Chondrocyte (in vitro differentiated cells): ENCODE data around the gene IL17RB. TPM values are rescaled to one million over a fixed set of nuclear protein-coding genes. Genes with fewer than 3 reads are reported as not detected.
A peak's percentile ranks its signal among the peaks of the same experiment; 100 is the strongest.

ENCODE experiments used
- DNase-seq: peaks from one replicate; pipeline ENCODE4 v3.0.0; 2021; ENCODE audit warnings: mixed read lengths, low spot score
- H3K27ac Mint-ChIP-seq: one replicate; pipeline ENCODE4 v1.8.0; 2021; ENCODE audit warnings: mild to moderate bottlenecking, moderate library complexity, mixed read lengths; ENCODE audit not compliant: unreplicated experiment
- H3K27me3 Mint-ChIP-seq: 2 replicates; pipeline ENCODE4 v1.8.0; 2021; ENCODE audit warnings: low read depth, mixed read lengths
- H3K36me3 Mint-ChIP-seq: 2 replicates; pipeline ENCODE4 v1.8.0; 2021; ENCODE audit warnings: low read depth, mixed read lengths
- H3K4me1 Mint-ChIP-seq: 2 replicates; pipeline ENCODE4 v1.8.0; 2021; ENCODE audit warnings: low read depth, mild to moderate bottlenecking, mixed read lengths
- H3K4me3 Mint-ChIP-seq: one replicate; pipeline ENCODE4 v1.8.0; 2021; ENCODE audit warnings: mild to moderate bottlenecking, moderate library complexity, mixed read lengths; ENCODE audit not compliant: unreplicated experiment
- H3K9me3 Mint-ChIP-seq: 2 replicates; pipeline ENCODE4 v1.8.0; 2021; ENCODE audit warnings: low read depth, mixed read lengths
- total RNA-seq: library from RNA; stranded (reverse); gene quantifications from 3 replicates; pipeline ENCODE4 v1.2.1, GENCODE V29; 2021
- TF ChIP-seq, protein P1 (sequence below): fragments of 200-600 bp; sonication (generic); IDR thresholded peaks from 2 replicates; pipeline ENCODE4 v1.5.0; 2021; ENCODE audit warnings: antibody characterized with exemption, mild to moderate bottlenecking, moderate library complexity

The IL17RB gene
- total RNA-seq, 1 donor from 2014 or later = 0.22 TPM

GRCh38 chr3:53888232-53888631 lies 41.9 kb downstream of the IL17RB start:
- Mint-ChIP-seq H3K27ac (no peak overlapping the region), H3K9me3 (peaks cover 8% of the 10 kb centered on the region), H3K36me3 (peaks cover 8% of the 10 kb centered on the region), H3K27me3 (peaks cover 4% of the 10 kb centered on the region), H3K4me1 (peaks cover 33% of the 10 kb centered on the region), H3K4me3 (no peak overlapping the region)
- TF ChIP-seq, protein P1, sequence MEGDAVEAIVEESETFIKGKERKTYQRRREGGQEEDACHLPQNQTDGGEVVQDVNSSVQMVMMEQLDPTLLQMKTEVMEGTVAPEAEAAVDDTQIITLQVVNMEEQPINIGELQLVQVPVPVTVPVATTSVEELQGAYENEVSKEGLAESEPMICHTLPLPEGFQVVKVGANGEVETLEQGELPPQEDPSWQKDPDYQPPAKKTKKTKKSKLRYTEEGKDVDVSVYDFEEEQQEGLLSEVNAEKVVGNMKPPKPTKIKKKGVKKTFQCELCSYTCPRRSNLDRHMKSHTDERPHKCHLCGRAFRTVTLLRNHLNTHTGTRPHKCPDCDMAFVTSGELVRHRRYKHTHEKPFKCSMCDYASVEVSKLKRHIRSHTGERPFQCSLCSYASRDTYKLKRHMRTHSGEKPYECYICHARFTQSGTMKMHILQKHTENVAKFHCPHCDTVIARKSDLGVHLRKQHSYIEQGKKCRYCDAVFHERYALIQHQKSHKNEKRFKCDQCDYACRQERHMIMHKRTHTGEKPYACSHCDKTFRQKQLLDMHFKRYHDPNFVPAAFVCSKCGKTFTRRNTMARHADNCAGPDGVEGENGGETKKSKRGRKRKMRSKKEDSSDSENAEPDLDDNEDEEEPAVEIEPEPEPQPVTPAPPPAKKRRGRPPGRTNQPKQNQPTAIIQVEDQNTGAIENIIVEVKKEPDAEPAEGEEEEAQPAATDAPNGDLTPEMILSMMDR = no peak
- DNase-seq = no peak

DNA sequence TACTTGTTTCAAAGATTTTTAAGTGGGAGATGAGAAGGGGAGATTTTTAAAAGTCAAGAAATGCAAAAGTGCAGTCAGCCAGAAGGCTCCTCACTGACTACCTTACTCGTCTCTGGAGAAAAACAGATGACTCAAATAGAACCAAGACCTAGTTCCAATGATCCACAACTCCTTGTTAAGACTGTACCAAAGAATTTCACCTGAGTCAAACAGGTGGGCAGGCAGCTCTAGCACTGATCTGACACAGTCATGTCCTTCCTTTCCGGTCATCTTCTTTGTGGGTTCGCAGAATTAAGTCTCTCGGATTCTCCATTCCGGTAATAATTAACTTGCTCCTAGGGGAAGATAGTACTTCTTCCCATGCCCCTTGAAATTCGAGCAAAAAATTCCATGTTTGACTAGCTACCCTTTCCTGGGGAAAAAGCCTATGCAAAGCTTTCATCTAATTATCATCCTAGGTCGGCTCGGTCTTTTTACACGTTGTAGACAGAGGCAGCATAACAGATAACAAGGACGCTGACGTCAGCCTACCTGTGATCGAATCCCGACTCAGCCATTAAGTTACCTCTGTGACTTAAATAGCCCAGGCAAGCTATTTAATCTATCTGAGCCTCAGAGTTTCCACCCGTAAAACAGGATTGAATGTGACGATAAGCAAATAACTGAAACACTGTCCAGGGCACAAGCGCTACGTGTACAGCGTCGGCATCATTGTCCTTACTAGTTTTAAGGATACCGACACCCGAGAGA lies 44.5 kb downstream of the IL17RB start:
- H3K27ac Mint-ChIP-seq = peak overlapping the region; percentile 100
- peaks cover 8% of the 10 kb centered on the region for H3K36me3 Mint-ChIP-seq
- no peak for DNase-seq
- peaks cover 33% of the 10 kb centered on the region for H3K4me1 Mint-ChIP-seq
- H3K4me3 Mint-ChIP-seq = peak overlapping the region; percentile 97
- TF ChIP-seq, protein P1 = no peak
- H3K27me3 Mint-ChIP-seq = peaks cover 23% of the 10 kb centered on the region
- peaks cover 10% of the 10 kb centered on the region for H3K9me3 Mint-ChIP-seq

DNA sequence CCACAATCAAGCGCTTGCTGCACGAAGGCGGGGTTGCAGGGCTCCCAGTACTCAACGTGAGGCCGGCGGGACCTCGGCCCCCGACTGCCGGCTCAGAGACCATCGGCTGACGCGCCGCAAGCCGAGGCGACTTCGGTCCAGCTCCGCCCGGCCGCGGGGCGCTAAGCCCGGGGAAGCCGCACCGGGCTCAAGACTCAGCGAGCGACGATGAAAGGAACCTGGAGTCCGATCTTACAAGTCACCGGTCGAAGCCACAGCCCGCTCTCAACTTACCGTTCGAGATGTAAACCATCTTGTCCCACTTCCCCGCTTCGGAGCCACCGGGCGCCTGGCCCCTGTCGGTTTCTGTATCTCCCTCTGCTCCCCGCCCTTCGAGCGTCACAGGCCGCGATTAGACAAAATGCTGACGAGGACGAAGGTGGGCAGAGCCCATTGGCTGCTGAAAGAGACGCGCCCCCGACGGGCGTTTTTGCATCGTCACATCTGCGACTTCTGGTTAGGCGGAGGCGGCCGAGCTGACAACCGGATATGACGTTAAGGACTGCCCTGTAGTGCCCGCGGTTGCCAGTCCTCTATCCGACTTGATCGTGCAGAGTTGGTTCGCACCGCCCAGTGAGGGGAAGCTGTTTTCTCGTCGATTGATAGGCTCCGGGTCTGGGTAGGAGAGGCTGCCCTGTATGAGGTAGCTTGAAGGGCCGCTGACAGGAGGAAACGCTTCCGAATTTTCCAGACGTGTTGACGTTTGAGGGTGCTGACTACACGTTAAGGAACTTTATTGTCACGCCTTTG lies 45.3 kb downstream of the IL17RB start, which contains the start of gene SELENOK:
SELENOK (minus strand) TSS at position 363 of the 789 bp plus-strand sequence.
- peaks cover 26% of the 10 kb centered on the region for H3K27me3 Mint-ChIP-seq
- peaks cover 8% of the 10 kb centered on the region for H3K36me3 Mint-ChIP-seq
- peak; percentile 99 for DNase-seq
- peak within 1 kb of the TSS; percentile 100 for H3K27ac Mint-ChIP-seq
- peak within 1 kb of the TSS; percentile 97 for H3K4me3 Mint-ChIP-seq
- TF ChIP-seq, protein P1 = peak; percentile 23
- peaks cover 33% of the 10 kb centered on the region for H3K4me1 Mint-ChIP-seq
- peaks cover 10% of the 10 kb centered on the region for H3K9me3 Mint-ChIP-seq

GRCh38 chr3:53892286-53892637 lies 45.9 kb downstream of the IL17RB start:
- no peak for DNase-seq
- Mint-ChIP-seq H3K9me3 (peaks cover 10% of the 10 kb centered on the region), H3K36me3 (peaks cover 8% of the 10 kb centered on the region), H3K27ac (peak overlapping the region; percentile 100), H3K27me3 (peaks cover 29% of the 10 kb centered on the region), H3K4me3 (peak overlapping the region; percentile 97), H3K4me1 (peaks cover 33% of the 10 kb centered on the region)
- TF ChIP-seq, protein P1 = no peak

DNA sequence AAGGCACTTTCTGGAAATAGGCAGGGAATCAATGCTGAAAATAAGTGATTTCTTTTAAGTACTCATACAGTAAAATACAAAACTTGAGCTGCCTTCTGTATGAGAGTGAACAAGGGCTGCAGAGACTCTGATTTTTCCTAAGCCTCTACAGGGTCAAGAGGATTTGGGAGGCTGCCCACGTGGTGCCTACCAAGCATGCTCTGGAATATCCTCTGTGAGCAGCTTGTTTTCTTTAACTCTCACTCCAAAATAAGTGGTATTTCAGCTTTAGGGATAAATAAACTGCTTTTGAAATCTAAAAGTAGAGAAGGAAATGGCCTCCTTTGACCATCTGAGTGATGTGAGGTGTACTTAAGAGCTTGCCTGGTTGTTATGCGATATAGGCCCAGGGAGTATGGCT lies 53.4 kb downstream of the IL17RB start:
- H3K4me1 Mint-ChIP-seq = no peaks in the 10 kb centered on the region
- H3K27ac Mint-ChIP-seq = no peak overlapping the region
- no peaks in the 10 kb centered on the region for H3K36me3 Mint-ChIP-seq
- H3K9me3 Mint-ChIP-seq = no peaks in the 10 kb centered on the region
- no peak for DNase-seq
- no peak overlapping the region for H3K4me3 Mint-ChIP-seq
- H3K27me3 Mint-ChIP-seq = peaks cover 34% of the 10 kb centered on the region
- TF ChIP-seq, protein P1 = no peak
